ENCODE measurements around the gene GTF2IRD1. TPM values are rescaled to one million over a fixed set of nuclear protein-coding genes. Genes with fewer than 3 reads are reported as not detected.

The GTF2IRD1 gene
- total RNA-seq, 4 donors from 2014 or later: 42.9 to 109 (median 77.0) TPM

- intact Hi-C loops (cut with DNase I; ENCODE audit: low total_unique reads): no loop called here
- no peaks in the 10 kb centered on the region for H3K36me3 ChIP-seq
- no peaks in the 10 kb centered on the region for H3K9me3 ChIP-seq
- no peaks in the 10 kb centered on the region for H3K27me3 ChIP-seq
- peaks cover 59 to 75% of the 10 kb centered on the region in 2 donors for H3K4me1 ChIP-seq
- TF ChIP-seq CTCF (IDR thresholded peaks at IDR 0.05 in 4 of 5, conservative IDR thresholded peaks at IDR 0.05 in 1 of 5) (no peak), POLR2A (IDR thresholded peaks at IDR 0.05) (no peak)
- H3K27ac ChIP-seq: peak overlapping the region; percentile 93 to 100 (median 100)
- ATAC-seq (no peak), DNase-seq (no peak)
- in situ Hi-C loops (cut with MboI; ENCODE audit: low sequenced_read_pairs in 4 of 4): no loop called here
- H3K4me3 ChIP-seq: no peak overlapping the region
These were observed 22.3 kb downstream of the GTF2IRD1 start for GRCh38 chr7:74475987-74476350.

GRCh38 chr7:74476626-74477025 is 22.9 kb downstream of the GTF2IRD1 start:
- in situ Hi-C loops (cut with MboI; ENCODE audit: low sequenced_read_pairs in 4 of 4) (no loop called here), intact Hi-C loops (cut with DNase I; ENCODE audit: low total_unique reads) (no loop called here)
- H3K36me3 ChIP-seq: no peaks in the 10 kb centered on the region
- ATAC-seq (no peak), DNase-seq (peak in 1 of 2 donors; percentile 58)
- peak overlapping the region; percentile 93 to 100 (median 100) for H3K27ac ChIP-seq
- H3K27me3 ChIP-seq: no peaks in the 10 kb centered on the region
- H3K4me1 ChIP-seq: peaks cover 66 to 75% of the 10 kb centered on the region in 2 donors
- TF ChIP-seq CTCF (IDR thresholded peaks at IDR 0.05 in 4 of 5, conservative IDR thresholded peaks at IDR 0.05 in 1 of 5) (no peak), POLR2A (IDR thresholded peaks at IDR 0.05) (peak in 1 of 2 donors; percentile 38)
- H3K9me3 ChIP-seq: no peaks in the 10 kb centered on the region
- no peak overlapping the region for H3K4me3 ChIP-seq

- DNase-seq (no peak), ATAC-seq (no peak)
- Histone ChIP-seq H3K36me3 (no peaks in the 10 kb centered on the region), H3K9me3 (no peaks in the 10 kb centered on the region), H3K27me3 (no peaks in the 10 kb centered on the region), H3K27ac (peak overlapping the region; percentile 93 to 100 (median 100)), H3K4me1 (peaks cover 79 to 86% of the 10 kb centered on the region in 2 donors), H3K4me3 (peak overlapping the region in 1 of 4 donors; percentile 30)
- intact Hi-C loops (cut with DNase I; ENCODE audit: low total_unique reads) (loop anchor here (1.0 kb wide), 1 partner anchor 12 kb away; no protein-coding TSS in a partner anchor), in situ Hi-C loops (cut with MboI; ENCODE audit: low sequenced_read_pairs in 4 of 4) (no loop called here)
- no peak for TF ChIP-seq POLR2A (IDR thresholded peaks at IDR 0.05)
- no peak for TF ChIP-seq CTCF (IDR thresholded peaks at IDR 0.05 in 4 of 5, conservative IDR thresholded peaks at IDR 0.05 in 1 of 5)
These were observed 25.0 kb downstream of the GTF2IRD1 start for GRCh38 chr7:74478671-74479065.

- H3K27me3 ChIP-seq: no peaks in the 10 kb centered on the region
- H3K36me3 ChIP-seq: no peaks in the 10 kb centered on the region
- in situ Hi-C loops (cut with MboI; ENCODE audit: low sequenced_read_pairs in 4 of 4) (no loop called here), intact Hi-C loops (cut with DNase I; ENCODE audit: low total_unique reads) (no loop called here)
- DNase-seq: peak; percentile 54 to 87
- H3K4me3 ChIP-seq: peak overlapping the region in 2 of 4 donors; percentile 30 to 41
- ATAC-seq: peak; percentile 12 to 13
- no peaks in the 10 kb centered on the region for H3K9me3 ChIP-seq
- H3K4me1 ChIP-seq: peaks cover 81 to 86% of the 10 kb centered on the region in 2 donors
- TF ChIP-seq POLR2A (IDR thresholded peaks at IDR 0.05): no peak
- no peak for TF ChIP-seq CTCF (IDR thresholded peaks at IDR 0.05 in 4 of 5, conservative IDR thresholded peaks at IDR 0.05 in 1 of 5)
- H3K27ac ChIP-seq: peak overlapping the region; percentile 93 to 100 (median 100)
These were observed 25.5 kb downstream of the GTF2IRD1 start for GRCh38 chr7:74479066-74479781.

Data from gastrocnemius medialis (tissue), 4 donors.